Liver (tissue), 2 donors: ENCODE results near the gene PKP3.
A peak's percentile ranks its signal among the peaks of the same experiment; 100 is the strongest.

ENCODE experiments used
- CTCF ChIP-seq: fragments of 150-350 bp; IDR thresholded peaks from 2 replicates; pipeline ENCODE4 v1.5.1; 2017; ENCODE audit warnings: improper control_type of control experiment, low read depth, low read length; ENCODE audit not compliant: missing input control
- YY1 ChIP-seq: IDR thresholded peaks from 2 replicates; pipeline ENCODE4 v1.6.1; 2016; ENCODE audit warnings: antibody characterized with exemption, mild to moderate bottlenecking
- TF ChIP-seq, protein P1 (sequence below): IDR thresholded peaks from 2 replicates; pipeline ENCODE4 v1.6.1; 2016; ENCODE audit warnings: antibody characterized with exemption
- donor health status: healthy.

GRCh38 chr11:447923-448731 is 54.1 kb downstream of the PKP3 start:
- TF ChIP-seq, protein P1, sequence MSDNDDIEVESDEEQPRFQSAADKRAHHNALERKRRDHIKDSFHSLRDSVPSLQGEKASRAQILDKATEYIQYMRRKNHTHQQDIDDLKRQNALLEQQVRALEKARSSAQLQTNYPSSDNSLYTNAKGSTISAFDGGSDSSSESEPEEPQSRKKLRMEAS, result no peak
- TF ChIP-seq YY1 (peak; percentile 57), CTCF (peak; percentile 69)
